ENCODE results near the gene TAF1. TPM values are rescaled to one million over a fixed set of nuclear protein-coding genes. Genes with fewer than 3 reads are reported as not detected.
"Not testable (repeated sequence)": the region's sequence is repeated elsewhere in the genome, so short reads cannot be mapped to it uniquely, and the experiment has no call there.

Gene TAF1
- total RNA-seq, 1 donor from 2014 or later: 16.7 TPM

DNA sequence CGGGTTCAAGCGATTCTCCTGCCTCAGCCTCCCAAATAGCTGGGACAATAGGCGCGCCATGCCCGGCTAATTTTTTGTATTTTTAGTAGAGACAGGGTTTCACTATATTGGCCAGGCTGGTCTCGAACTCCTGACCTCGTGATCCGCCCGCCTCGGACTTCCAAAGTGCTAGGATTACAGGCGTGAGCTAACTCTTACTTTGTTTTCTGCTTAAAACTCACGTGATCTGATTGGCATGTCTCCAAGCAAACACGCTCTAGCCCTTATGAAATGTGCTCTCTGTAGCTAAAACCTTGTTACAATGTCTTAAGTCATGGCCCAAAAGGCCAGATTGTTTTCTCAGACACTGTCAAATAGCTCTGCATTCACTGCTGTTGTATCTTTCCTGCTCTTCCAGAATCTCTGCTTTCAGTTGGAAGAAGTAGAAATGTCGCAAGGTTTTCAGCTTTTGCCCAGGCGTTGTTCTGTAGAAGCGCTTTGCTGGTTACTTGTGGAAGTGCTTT is 127.0 kb downstream of the TAF1 start:
- H3K4me3 ChIP-seq (ENCODE audit: low read depth, low read length): peak overlapping the region; percentile 56
- TF ChIP-seq, protein P1, sequence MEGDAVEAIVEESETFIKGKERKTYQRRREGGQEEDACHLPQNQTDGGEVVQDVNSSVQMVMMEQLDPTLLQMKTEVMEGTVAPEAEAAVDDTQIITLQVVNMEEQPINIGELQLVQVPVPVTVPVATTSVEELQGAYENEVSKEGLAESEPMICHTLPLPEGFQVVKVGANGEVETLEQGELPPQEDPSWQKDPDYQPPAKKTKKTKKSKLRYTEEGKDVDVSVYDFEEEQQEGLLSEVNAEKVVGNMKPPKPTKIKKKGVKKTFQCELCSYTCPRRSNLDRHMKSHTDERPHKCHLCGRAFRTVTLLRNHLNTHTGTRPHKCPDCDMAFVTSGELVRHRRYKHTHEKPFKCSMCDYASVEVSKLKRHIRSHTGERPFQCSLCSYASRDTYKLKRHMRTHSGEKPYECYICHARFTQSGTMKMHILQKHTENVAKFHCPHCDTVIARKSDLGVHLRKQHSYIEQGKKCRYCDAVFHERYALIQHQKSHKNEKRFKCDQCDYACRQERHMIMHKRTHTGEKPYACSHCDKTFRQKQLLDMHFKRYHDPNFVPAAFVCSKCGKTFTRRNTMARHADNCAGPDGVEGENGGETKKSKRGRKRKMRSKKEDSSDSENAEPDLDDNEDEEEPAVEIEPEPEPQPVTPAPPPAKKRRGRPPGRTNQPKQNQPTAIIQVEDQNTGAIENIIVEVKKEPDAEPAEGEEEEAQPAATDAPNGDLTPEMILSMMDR (conservative IDR thresholded peaks at IDR 0.05; ENCODE audit: low read depth, low read length): no peak

DNA sequence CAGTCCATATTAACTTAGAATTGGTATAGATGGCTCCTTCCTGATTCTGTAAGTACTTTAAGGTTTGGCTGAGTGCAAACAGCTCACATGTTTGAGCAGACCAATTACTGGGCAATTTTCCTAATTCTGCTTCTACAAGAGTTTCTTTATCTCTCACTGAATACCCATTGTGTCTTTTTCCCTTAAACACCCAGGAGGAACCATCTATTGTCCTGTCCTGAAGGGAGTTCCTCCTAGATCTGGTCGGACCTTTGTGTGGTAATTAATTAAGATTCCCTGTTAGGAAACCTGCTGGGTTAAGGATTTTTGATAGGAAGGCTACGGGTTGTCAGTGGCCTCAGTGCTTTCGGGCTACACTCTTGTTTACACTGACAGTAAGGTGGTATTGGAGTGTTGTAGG is 129.8 kb downstream of the TAF1 start:
- not testable (repeated sequence) for H3K4me3 ChIP-seq (ENCODE audit: low read depth, low read length); DNase-seq (ENCODE audit: low read depth)

More for the DNA sequence above, 127.0 kb downstream of the TAF1 start:
- no peak for DNase-seq (ENCODE audit: low read depth)

GRCh38 chrX:71496476-71496875 is 130.3 kb downstream of the TAF1 start:
- DNase-seq (ENCODE audit: low read depth): no peak
- no peak overlapping the region for H3K4me3 ChIP-seq (ENCODE audit: low read depth, low read length)
- TF ChIP-seq, protein P1 (conservative IDR thresholded peaks at IDR 0.05; ENCODE audit: low read depth, low read length): no peak

DNA sequence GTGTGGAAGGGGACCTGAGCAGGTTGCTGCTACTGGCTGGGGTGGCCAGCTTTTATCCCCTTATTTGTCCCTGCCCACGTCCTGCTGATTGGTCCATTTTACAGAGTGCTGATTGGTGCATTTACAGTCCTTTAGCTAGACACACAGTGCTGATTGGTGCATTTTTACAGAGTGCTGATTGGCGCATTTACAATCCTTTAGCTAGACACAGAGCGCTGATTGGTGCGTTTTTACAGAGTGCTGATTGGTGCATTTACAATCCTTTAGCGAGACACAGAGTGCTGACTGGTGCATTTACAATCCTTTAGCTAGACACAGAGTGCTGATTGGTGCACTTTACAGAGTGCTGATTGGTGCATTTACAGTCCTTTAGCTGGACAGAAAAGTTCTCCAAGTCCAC is 135.9 kb downstream of the TAF1 start:
- DNase-seq (ENCODE audit: low read depth); H3K4me3 ChIP-seq (ENCODE audit: low read depth, low read length): not testable (repeated sequence)

DNA sequence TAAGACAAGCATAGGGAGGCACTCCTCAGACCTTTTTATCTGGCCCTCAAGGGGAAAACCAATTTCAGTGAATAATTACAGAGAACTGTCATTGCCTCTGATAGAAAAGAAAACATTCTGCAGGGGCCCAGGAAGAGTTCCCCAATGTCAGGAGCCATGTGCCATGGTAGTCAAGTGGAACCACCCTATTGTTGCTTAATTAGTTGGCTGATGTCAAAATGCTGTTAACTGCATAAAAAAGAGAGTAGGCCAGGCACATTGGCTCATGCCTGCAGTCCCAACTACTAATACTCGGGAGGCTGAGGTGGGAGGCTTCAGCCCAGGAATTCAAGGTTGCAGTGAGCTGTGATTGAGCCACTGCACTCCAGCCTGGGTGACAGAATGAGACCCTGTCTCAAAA is 138.2 kb downstream of the TAF1 start:
- TF ChIP-seq, protein P1 (conservative IDR thresholded peaks at IDR 0.05; ENCODE audit: low read depth, low read length): no peak
- no peak for DNase-seq (ENCODE audit: low read depth)
- no peak overlapping the region for H3K4me3 ChIP-seq (ENCODE audit: low read depth, low read length)

DNA sequence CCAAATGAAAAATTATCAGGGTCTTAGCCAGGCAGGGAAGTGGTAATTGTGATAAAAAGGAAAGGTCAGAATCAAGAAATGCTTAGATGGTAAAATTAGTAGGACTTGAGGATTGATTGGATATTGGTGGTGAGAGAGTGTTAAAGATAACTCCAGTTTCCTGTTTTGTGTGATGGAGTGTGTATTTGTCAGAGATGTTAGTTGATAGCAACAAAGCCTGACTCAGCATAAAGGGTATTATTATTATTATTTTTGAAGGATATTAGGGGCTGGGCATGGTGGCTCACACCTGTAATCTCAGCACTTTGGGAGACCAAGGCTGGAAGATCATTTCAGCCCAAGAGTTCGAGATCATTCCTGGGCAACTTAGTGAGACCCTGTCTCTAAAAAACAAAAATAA is 143.1 kb downstream of the TAF1 start:
- no peak overlapping the region for H3K4me3 ChIP-seq (ENCODE audit: low read depth, low read length)
- TF ChIP-seq, protein P1 (conservative IDR thresholded peaks at IDR 0.05; ENCODE audit: low read depth, low read length): no peak
- DNase-seq (ENCODE audit: low read depth): no peak

DNA sequence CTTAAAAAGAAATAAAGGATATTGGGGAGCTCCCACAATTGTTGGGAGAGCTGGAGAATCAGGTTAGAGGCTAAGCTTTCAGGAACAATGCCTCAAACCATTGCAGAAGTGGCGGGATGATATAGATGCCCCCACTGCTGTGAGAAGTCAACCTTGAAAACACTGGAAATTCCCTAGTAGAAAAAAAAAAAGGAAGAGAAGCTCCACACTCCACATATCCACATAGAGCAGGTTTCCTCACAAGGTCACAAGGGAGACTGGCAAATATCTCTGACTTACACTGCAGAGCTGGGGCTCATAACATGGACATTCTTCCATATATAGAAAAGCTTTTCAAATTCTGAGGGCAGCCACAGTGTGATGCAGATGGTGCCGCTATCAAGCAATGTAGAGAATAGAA is 144.0 kb downstream of the TAF1 start:
- no peak for DNase-seq (ENCODE audit: low read depth)
- H3K4me3 ChIP-seq (ENCODE audit: low read depth, low read length): no peak overlapping the region
- TF ChIP-seq, protein P1 (conservative IDR thresholded peaks at IDR 0.05; ENCODE audit: low read depth, low read length): no peak

GRCh38 chrX:71513731-71514130 is 147.6 kb downstream of the TAF1 start:
- not testable (repeated sequence) for DNase-seq (ENCODE audit: low read depth)

More at GRCh38 chrX:71513731-71514130, 147.6 kb downstream of the TAF1 start:
- H3K4me3 ChIP-seq (ENCODE audit: low read depth, low read length): not testable (repeated sequence)

Measured in epithelial cell of proximal tubule (primary cell).